IMR-90 (cell line): Measurements from ENCODE around the gene TMC1. TPM values are rescaled to one million over a fixed set of nuclear protein-coding genes. Genes with fewer than 3 reads are reported as not detected.

Experiments
- ATAC-seq: fragments of 200-7000 bp; cut with Tn5 transposase; 2 replicates; pipeline ENCODE4 v1.9.1; 2020; ENCODE audit warnings: low read depth, mild to moderate bottlenecking, moderate library complexity
- BruUV-seq: library from RNA; stranded (reverse); fragments of 400-500 nt; replicated peaks from 2 replicates; lab custom pipeline; 2021; lab: Mats Ljungman, UMichigan
- CTCF ChIA-PET: fragments of 300-600 bp; formaldehyde crosslinking; extraction: SDS; loops from one replicate; lab custom pipeline; 2021; ENCODE audit warnings: antibody characterized with exemption; lab: Yijun Ruan, JAX
- POLR2A ChIA-PET: fragments of 300-600 bp; sonication (Branson Sonifier 250); formaldehyde crosslinking; loops from one replicate; lab custom pipeline; 2022; ENCODE audit warnings: antibody characterized with exemption; ENCODE audit not compliant: unreplicated experiment; lab: Charles Lee
- DNase-seq: peaks from one replicate; pipeline ENCODE4 v3.0.0; 2013
- H2AFZ ChIP-seq: replicated peaks from 2 replicates; pipeline ENCODE3; 2013; ENCODE audit warnings: low read length, mild to moderate bottlenecking; ENCODE audit not compliant: poor library complexity
- H2AK5ac ChIP-seq: 2 replicates; pipeline ENCODE4 v1.6.1; 2013; ENCODE audit warnings: low read depth, low read length, inconsistent platforms
- H2AK9ac ChIP-seq: replicated peaks from 2 replicates; pipeline ENCODE3; 2013; ENCODE audit warnings: mild to moderate bottlenecking, low read depth, low read length, moderate library complexity; ENCODE audit not compliant: poor library complexity
- H2BK120ac ChIP-seq: 2 replicates; pipeline ENCODE4 v1.6.1; 2013; ENCODE audit warnings: low read depth, low read length, inconsistent platforms
- H2BK15ac ChIP-seq: 3 replicates; pipeline ENCODE4 v1.6.1; 2013; ENCODE audit warnings: low read depth, low read length, inconsistent platforms
- H2BK20ac ChIP-seq: 2 replicates; pipeline ENCODE4 v1.6.1; 2013; ENCODE audit warnings: low read depth, mild to moderate bottlenecking, inconsistent platforms, low read length, moderate library complexity
- H2BK5ac ChIP-seq: 2 replicates; pipeline ENCODE4 v1.6.1; 2013; ENCODE audit warnings: mild to moderate bottlenecking, low read depth, low read length, inconsistent platforms; ENCODE audit not compliant: poor library complexity, severe bottlenecking
- H3K14ac ChIP-seq: replicated peaks from 2 replicates; pipeline ENCODE4 v1.6.1; 2013; ENCODE audit warnings: low read depth, low read length, inconsistent platforms
- H3K18ac ChIP-seq: 2 replicates; pipeline ENCODE4 v1.6.1; 2013; ENCODE audit warnings: low read depth, low read length, control low read depth
- H3K23ac ChIP-seq: 2 replicates; pipeline ENCODE4 v1.6.1; 2013; ENCODE audit warnings: low read depth, low read length, inconsistent platforms
- H3K27ac ChIP-seq: 2 replicates; pipeline ENCODE4 v1.5.1; 2013; ENCODE audit warnings: mild to moderate bottlenecking, control low read depth, low read length; ENCODE audit not compliant: insufficient read depth
- H3K27me3 ChIP-seq: 2 replicates; pipeline ENCODE4 v1.6.1; 2013; ENCODE audit warnings: low read length; ENCODE audit not compliant: control insufficient read depth, insufficient read depth
- H3K36me3 ChIP-seq: 2 replicates; pipeline ENCODE4 v1.6.1; 2013; ENCODE audit warnings: low read length, mixed read lengths; ENCODE audit not compliant: control insufficient read depth, insufficient read depth
- H3K4ac ChIP-seq: 2 replicates; pipeline ENCODE4 v1.6.1; 2013; ENCODE audit warnings: low read depth, low read length, inconsistent platforms
- H3K4me1 ChIP-seq: 2 replicates; pipeline ENCODE4 v1.6.1; 2013; ENCODE audit warnings: low read length, mixed read lengths; ENCODE audit not compliant: control insufficient read depth, insufficient read depth
- H3K4me2 ChIP-seq: 2 replicates; pipeline ENCODE4 v1.6.1; 2013; ENCODE audit warnings: low read depth, mild to moderate bottlenecking, control low read depth, low read length, moderate library complexity
- H3K4me3 ChIP-seq: 2 replicates; pipeline ENCODE4 v1.5.1; 2013; ENCODE audit warnings: low read depth, mild to moderate bottlenecking, control low read depth, low read length, moderate library complexity; ENCODE audit not compliant: insufficient read depth
- H3K56ac ChIP-seq: 2 replicates; pipeline ENCODE4 v1.6.1; 2013; ENCODE audit warnings: low read length, inconsistent platforms; ENCODE audit not compliant: insufficient read depth; ENCODE audit errors: extremely low read depth
- H3K79me1 ChIP-seq, 2 experiments: 2 replicates each; pipeline ENCODE4 v1.6.1; 2013; ENCODE audit warnings: low read length in 2 of 2, inconsistent platforms in 1 of 2, low read depth in 1 of 2
- H3K9ac ChIP-seq: 2 replicates; pipeline ENCODE4 v1.6.1; 2013; ENCODE audit warnings: low read depth, low read length, control low read depth
- H3K9me1 ChIP-seq: 2 replicates; pipeline ENCODE4 v1.6.1; 2013; ENCODE audit warnings: low read length, inconsistent platforms; ENCODE audit not compliant: insufficient read depth
- H3K9me3 ChIP-seq: 2 replicates; pipeline ENCODE4 v1.6.1; 2013; ENCODE audit warnings: low read length; ENCODE audit not compliant: control insufficient read depth, insufficient read depth
- H4K20me1 ChIP-seq: 2 replicates; pipeline ENCODE4 v1.6.1; 2013; ENCODE audit warnings: low read length, inconsistent platforms; ENCODE audit not compliant: insufficient read depth
- H4K5ac ChIP-seq: 2 replicates; pipeline ENCODE4 v1.6.1; 2013; ENCODE audit warnings: mild to moderate bottlenecking, low read depth, low read length, control low read depth
- H4K8ac ChIP-seq, 2 experiments: 2 replicates each; pipeline ENCODE4 v1.6.1; 2013; ENCODE audit warnings: low read depth in 2 of 2, low read length in 2 of 2, control low read depth in 1 of 2, inconsistent platforms in 1 of 2
- H4K91ac ChIP-seq: 2 replicates; pipeline ENCODE4 v1.6.1; 2013; ENCODE audit warnings: low read depth, low read length, inconsistent platforms; ENCODE audit not compliant: insufficient read depth
- BHLHE40 ChIP-seq: fragments of 150-350 bp; IDR thresholded peaks from 2 replicates; pipeline ENCODE4 v1.6.1; 2016; ENCODE audit warnings: mild to moderate bottlenecking, low read depth, low read length
- CHD1 ChIP-seq: IDR thresholded peaks from 2 replicates; pipeline ENCODE4 v1.6.1; 2012; ENCODE audit warnings: low read depth, low read length, improper control_type of control experiment
- FOS ChIP-seq: fragments of 150-350 bp; IDR thresholded peaks from 2 replicates; pipeline ENCODE4 v1.6.1; 2016; ENCODE audit warnings: low read depth, low read length
- MXI1 ChIP-seq: IDR thresholded peaks from 2 replicates; pipeline ENCODE4 v1.6.1; 2012; ENCODE audit warnings: low read depth, mild to moderate bottlenecking, low read length, moderate library complexity, borderline replicate concordance
- RCOR1 ChIP-seq: IDR thresholded peaks from 2 replicates; pipeline ENCODE4 v1.6.1; 2012; ENCODE audit warnings: mild to moderate bottlenecking, low read length, improper control_type of control experiment; ENCODE audit not compliant: insufficient replicate concordance
- RFX5 ChIP-seq: IDR thresholded peaks from 2 replicates; pipeline ENCODE4 v1.8.0; 2012; ENCODE audit warnings: low read depth, mild to moderate bottlenecking, low read length, moderate library complexity
- SMC3 ChIP-seq: fragments of 150-350 bp; IDR thresholded peaks from 2 replicates; pipeline ENCODE4 v1.6.1; 2016; ENCODE audit warnings: low read depth, mild to moderate bottlenecking, antibody characterized with exemption, low read length, moderate library complexity
- USF2 ChIP-seq: fragments of 150-350 bp; IDR thresholded peaks from 2 replicates; pipeline ENCODE4 v1.6.1; 2017; ENCODE audit warnings: mild to moderate bottlenecking, antibody characterized with exemption, low read length, low read depth
- dilution Hi-C: fragments of 300-500 bp; cut with HindIII; formaldehyde crosslinking; loops from one replicate; pipeline ENCODE4 v1.14.3; 2018; ENCODE audit warnings: low sequenced_read_pairs; ENCODE audit not compliant: unreplicated experiment
- in situ Hi-C: fragments of 300-500 bp; cut with MboI; formaldehyde crosslinking; loops from 3 replicates; pipeline ENCODE4 v1.14.3; 2019; ENCODE audit warnings: low sequenced_read_pairs, inconsistent platforms, mixed read lengths
- intact Hi-C: fragments of 100-400 bp; cut with micrococcal nuclease; formaldehyde crosslinking; loops from 2 replicates; pipeline ENCODE4 v1.10.0; 2022
- polyA plus RNA-seq, 3 experiments: library from polyadenylated mRNA; depleted of rRNA; stranded (reverse); fragments of >200 nt; gene quantifications; 2 replicates each; pipeline ENCODE4 v1.2.3, GENCODE V29; 2012; ENCODE audit warnings: low replicate concordance in 1 of 3
- total RNA-seq: library from RNA; depleted of rRNA; stranded (reverse); fragments of >200 nt; gene quantifications from 2 replicates; pipeline ENCODE4 v1.2.3, GENCODE V29; 2012
- TF ChIP-seq, protein P1 (sequence below): conservative IDR thresholded peaks from 2 replicates; pipeline ENCODE4 v1.5.1; 2012; ENCODE audit warnings: mild to moderate bottlenecking, low read depth, low read length, improper control_type of control experiment

Gene TMC1
- total and polyA plus RNA-seq, 2 of the 4 experiments (the other 2 are of a cell fraction) = not detected

DNA sequence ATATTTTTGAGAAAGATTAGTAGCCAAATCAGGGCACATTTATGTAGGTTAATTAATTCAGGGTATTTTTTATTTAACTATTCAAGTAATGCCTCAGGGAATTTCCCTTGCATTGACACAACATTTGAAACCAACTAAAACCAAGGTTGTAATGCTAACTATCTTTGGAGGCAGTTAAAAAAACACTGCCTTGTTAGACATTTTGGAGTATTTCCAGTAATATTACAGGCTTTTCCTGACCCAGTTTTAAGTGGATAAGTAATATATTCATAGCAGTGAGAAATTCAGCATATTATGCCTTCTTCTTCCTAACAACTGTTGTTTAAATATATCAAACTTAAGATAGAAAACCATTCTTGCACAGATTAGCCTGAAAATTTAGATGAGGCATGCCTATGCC is 175.1 kb downstream of the TMC1 start:
- H3K36me3 ChIP-seq = no peaks in the 10 kb centered on the region
- no peak overlapping the region for H2BK120ac ChIP-seq
- H2AK9ac ChIP-seq = no peak overlapping the region
- no peak overlapping the region for H3K56ac ChIP-seq
- no peak overlapping the region for H3K4me3 ChIP-seq
- no peak overlapping the region for H3K18ac ChIP-seq
- H4K91ac ChIP-seq = no peak overlapping the region
- DNase-seq (no peak), ATAC-seq (no peak)
- no TSS peak for BruUV-seq
- POLR2A ChIA-PET = no interaction called here
- H2BK20ac ChIP-seq = no peak overlapping the region
- in situ Hi-C loops = no loop called here
- H3K9ac ChIP-seq = no peak overlapping the region
- H3K9me1 ChIP-seq = no peaks in the 10 kb centered on the region
- H3K27me3 ChIP-seq = no peaks in the 10 kb centered on the region
- CTCF ChIA-PET = no interaction called here
- no peak overlapping the region for H2AK5ac ChIP-seq
- H3K79me1 ChIP-seq = no peaks in the 10 kb centered on the region
- H4K8ac ChIP-seq = no peak overlapping the region
- H2BK15ac ChIP-seq = no peak overlapping the region
- H3K4me2 ChIP-seq = no peak overlapping the region
- H2AFZ ChIP-seq = no peak overlapping the region
- H3K23ac ChIP-seq = no peak overlapping the region
- no peaks in the 10 kb centered on the region for H4K20me1 ChIP-seq
- no peak overlapping the region for H3K14ac ChIP-seq
- H3K27ac ChIP-seq = no peak overlapping the region
- intact Hi-C loops = no loop called here
- no peak for TF ChIP-seq FOS
- no peak for TF ChIP-seq BHLHE40
- TF ChIP-seq CHD1 = no peak
- no peak for TF ChIP-seq SMC3
- no peak for TF ChIP-seq USF2
- no peak for TF ChIP-seq MXI1
- TF ChIP-seq, protein P1, sequence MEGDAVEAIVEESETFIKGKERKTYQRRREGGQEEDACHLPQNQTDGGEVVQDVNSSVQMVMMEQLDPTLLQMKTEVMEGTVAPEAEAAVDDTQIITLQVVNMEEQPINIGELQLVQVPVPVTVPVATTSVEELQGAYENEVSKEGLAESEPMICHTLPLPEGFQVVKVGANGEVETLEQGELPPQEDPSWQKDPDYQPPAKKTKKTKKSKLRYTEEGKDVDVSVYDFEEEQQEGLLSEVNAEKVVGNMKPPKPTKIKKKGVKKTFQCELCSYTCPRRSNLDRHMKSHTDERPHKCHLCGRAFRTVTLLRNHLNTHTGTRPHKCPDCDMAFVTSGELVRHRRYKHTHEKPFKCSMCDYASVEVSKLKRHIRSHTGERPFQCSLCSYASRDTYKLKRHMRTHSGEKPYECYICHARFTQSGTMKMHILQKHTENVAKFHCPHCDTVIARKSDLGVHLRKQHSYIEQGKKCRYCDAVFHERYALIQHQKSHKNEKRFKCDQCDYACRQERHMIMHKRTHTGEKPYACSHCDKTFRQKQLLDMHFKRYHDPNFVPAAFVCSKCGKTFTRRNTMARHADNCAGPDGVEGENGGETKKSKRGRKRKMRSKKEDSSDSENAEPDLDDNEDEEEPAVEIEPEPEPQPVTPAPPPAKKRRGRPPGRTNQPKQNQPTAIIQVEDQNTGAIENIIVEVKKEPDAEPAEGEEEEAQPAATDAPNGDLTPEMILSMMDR = no peak
- no peak for TF ChIP-seq RCOR1
- no peak for TF ChIP-seq RFX5
- H3K4me1 ChIP-seq = no peaks in the 10 kb centered on the region
- H4K5ac ChIP-seq = no peak overlapping the region
- dilution Hi-C loops = no loop called here
- no peak overlapping the region for H3K4ac ChIP-seq
- H3K9me3 ChIP-seq = no peaks in the 10 kb centered on the region
- H2BK5ac ChIP-seq = no peak overlapping the region
